OCI-LY3 (cell line): ENCODE data around the gene PTGR3.

Experiments used
- CTCF ChIP-seq: fragments of 200-600, 300-600 bp; sonication (generic); IDR thresholded peaks from 2 replicates; pipeline ENCODE4 v1.5.1; 2014; ENCODE audit warnings: antibody characterized with exemption, low read length, low read depth
- EZH2phosphoT487 ChIP-seq: fragments of 200-600 bp; shearing (Covaris generic); IDR thresholded peaks from 2 replicates; pipeline ENCODE4 v1.6.1; 2018; ENCODE audit warnings: antibody characterized with exemption, mixed run types, low read depth

- TF ChIP-seq EZH2phosphoT487 (no peak), CTCF (no peak)
These were observed 26.0 kb upstream of the PTGR3 start for GRCh38 chr18:75234901-75235300.
